WTC11 (cell line): Measurements from ENCODE around the gene WDR31. TPM values are rescaled to one million over a fixed set of nuclear protein-coding genes. Genes with fewer than 3 reads are reported as not detected.
"Not testable (repeated sequence)": the region's sequence is repeated elsewhere in the genome, so short reads cannot be mapped to it uniquely, and the experiment has no call there.

Experiments
- ATAC-seq: fragments of 200-7000 bp; cut with Tn5 transposase; 2 replicates; pipeline ENCODE4 v1.10.0; 2021; ENCODE audit warnings: mild to moderate bottlenecking, moderate library complexity
- CTCF ChIA-PET: fragments of 300-600 bp; sonication (Branson Sonifier 250); formaldehyde crosslinking; loops from one replicate; lab custom pipeline; 2021; ENCODE audit warnings: antibody characterized with exemption; lab: Charles Lee
- POLR2A ChIA-PET: fragments of 350-600 bp; sonication (Branson Sonifier 250); formaldehyde crosslinking; loops from one replicate; lab custom pipeline; 2021; ENCODE audit warnings: antibody characterized with exemption; lab: Charles Lee
- DNase-seq: peaks from one replicate; pipeline ENCODE4 v3.0.0; 2021; ENCODE audit warnings: low spot score
- H3K27ac Mint-ChIP-seq: 2 replicates; pipeline ENCODE4 v1.8.0; 2021; ENCODE audit warnings: mixed read lengths
- H3K27me3 Mint-ChIP-seq: 2 replicates; pipeline ENCODE4 v1.8.0; 2021; ENCODE audit warnings: low read depth, mild to moderate bottlenecking, moderate library complexity, mixed read lengths
- H3K36me3 Mint-ChIP-seq: 2 replicates; pipeline ENCODE4 v1.8.0; 2021; ENCODE audit warnings: mixed read lengths
- H3K4me1 Mint-ChIP-seq: 2 replicates; pipeline ENCODE4 v1.8.0; 2022; ENCODE audit warnings: mixed read lengths
- H3K4me3 Mint-ChIP-seq: 2 replicates; pipeline ENCODE4 v1.8.0; 2021; ENCODE audit warnings: mild to moderate bottlenecking, moderate library complexity, mixed read lengths
- H3K9me3 Mint-ChIP-seq: 2 replicates; pipeline ENCODE4 v1.8.0; 2021; ENCODE audit warnings: mixed read lengths
- ELF4 ChIP-seq: sonication (generic); formaldehyde crosslinking; IDR thresholded peaks from 2 replicates; pipeline ENCODE4 v1.8.1; 2022; ENCODE audit warnings: low read depth, mild to moderate bottlenecking, moderate library complexity, missing genetic modification reagents
- ESRRA ChIP-seq: sonication (generic); formaldehyde crosslinking; IDR thresholded peaks from 2 replicates; pipeline ENCODE4 v1.8.1; 2022; ENCODE audit warnings: mild to moderate bottlenecking, missing genetic modification reagents, borderline replicate concordance
- GTF2I ChIP-seq: fragments of 250-450 bp; sonication (Bioruptor Pico); conservative IDR thresholded peaks from 2 replicates; pipeline ENCODE4 v1.4.0; 2021; ENCODE audit warnings: mild to moderate bottlenecking
- HMGA2 ChIP-seq: fragments of 250-450 bp; sonication (Bioruptor Pico); IDR thresholded peaks from 2 replicates; pipeline ENCODE4 v1.4.0; 2021; ENCODE audit warnings: mild to moderate bottlenecking, moderate library complexity
- KAT7 ChIP-seq: sonication (generic); formaldehyde crosslinking; IDR thresholded peaks from 2 replicates; pipeline ENCODE4 v1.8.1; 2023; ENCODE audit warnings: missing genetic modification reagents, mild to moderate bottlenecking, borderline replicate concordance
- NFYB ChIP-seq: sonication (generic); formaldehyde crosslinking; conservative IDR thresholded peaks from 2 replicates; pipeline ENCODE4 v1.8.0; 2022; ENCODE audit warnings: low read depth, missing genetic modification reagents
- NR1H2 ChIP-seq: sonication (generic); formaldehyde crosslinking; IDR thresholded peaks from 2 replicates; pipeline ENCODE4 v1.9.0; 2021; ENCODE audit warnings: mild to moderate bottlenecking, moderate library complexity, missing genetic modification reagents
- NR3C1 ChIP-seq: sonication (generic); formaldehyde crosslinking; conservative IDR thresholded peaks from 2 replicates; pipeline ENCODE4 v1.8.1; 2023; ENCODE audit warnings: low read depth, mild to moderate bottlenecking, missing genetic modification reagents
- RORB ChIP-seq: fragments of 250-450 bp; sonication (Bioruptor Pico); IDR thresholded peaks from 2 replicates; pipeline ENCODE4 v1.9.0; 2021; ENCODE audit warnings: mild to moderate bottlenecking
- SMAD4 ChIP-seq: sonication (generic); formaldehyde crosslinking; IDR thresholded peaks from 2 replicates; pipeline ENCODE4 v1.8.0; 2022; ENCODE audit warnings: mild to moderate bottlenecking, missing genetic modification reagents
- ZNF121 ChIP-seq: sonication (generic); formaldehyde crosslinking; IDR thresholded peaks from 2 replicates; pipeline ENCODE4 v1.8.0; 2023; ENCODE audit warnings: missing genetic modification reagents
- ZNF317 ChIP-seq: sonication (generic); formaldehyde crosslinking; IDR thresholded peaks from 2 replicates; pipeline ENCODE4 v1.8.1; 2023; ENCODE audit warnings: low read depth, mild to moderate bottlenecking, moderate library complexity, missing genetic modification reagents, borderline replicate concordance
- total RNA-seq: library from RNA; stranded (reverse); gene quantifications from 3 replicates; pipeline ENCODE4 v1.2.3, GENCODE V29; 2021
- TF ChIP-seq, protein P1 (sequence below): sonication (generic); formaldehyde crosslinking; IDR thresholded peaks from 2 replicates; pipeline ENCODE4 v1.8.0; 2022; ENCODE audit warnings: mild to moderate bottlenecking, missing genetic modification reagents
- TF ChIP-seq, protein P2 (sequence below): sonication (generic); formaldehyde crosslinking; IDR thresholded peaks from 2 replicates; pipeline ENCODE4 v1.8.1; 2023; ENCODE audit warnings: mild to moderate bottlenecking, missing genetic modification reagents
- TF ChIP-seq, protein P3 (sequence below): sonication (generic); formaldehyde crosslinking; IDR thresholded peaks from 2 replicates; pipeline ENCODE4 v1.8.1; 2022; ENCODE audit warnings: missing genetic modification reagents, borderline replicate concordance
- TF ChIP-seq, protein P4 (sequence below): sonication (generic); formaldehyde crosslinking; IDR thresholded peaks from 2 replicates; pipeline ENCODE4 v1.8.0; 2022; ENCODE audit warnings: mild to moderate bottlenecking, missing genetic modification reagents

WDR31 gene
- total RNA-seq, 1 experiment from 2014 or later, result 0.37 TPM

DNA sequence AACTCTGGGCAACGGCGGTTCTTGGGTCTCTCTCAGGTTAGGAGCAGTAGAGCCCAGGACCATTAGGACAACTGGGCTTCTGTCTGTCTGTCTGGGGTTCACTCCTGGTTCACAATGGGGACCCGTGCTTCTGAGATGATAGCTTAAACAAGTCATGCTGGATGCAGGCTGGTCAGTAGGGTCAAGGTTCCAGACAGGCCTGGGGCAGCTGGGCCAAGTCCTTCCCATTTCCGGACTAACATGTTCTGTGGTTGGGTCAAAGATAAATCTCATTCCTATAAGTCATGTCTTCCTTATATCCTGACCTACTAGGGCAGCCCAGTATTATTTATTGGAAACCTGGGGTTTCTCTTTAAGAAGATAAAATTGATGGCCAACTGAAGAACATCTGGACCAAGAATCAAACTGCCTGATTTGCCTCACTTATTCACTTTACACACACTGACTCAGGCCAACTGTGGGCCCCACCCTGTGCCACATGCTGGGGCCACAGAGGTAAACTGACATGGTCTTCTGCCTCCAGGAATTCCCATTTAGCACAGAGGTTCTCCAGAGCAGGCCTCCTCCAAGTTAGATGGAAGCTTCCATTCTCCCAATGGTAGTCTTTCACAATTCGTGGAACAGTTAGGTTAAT, 28.4 kb upstream of the WDR31 start:
- no peak overlapping the region for H3K4me3 Mint-ChIP-seq
- H3K27ac Mint-ChIP-seq, result no peak overlapping the region
- ChIA-PET POLR2A (no interaction called here), CTCF (interaction anchor here (0.5 to 1.3 kb wide), 4 partner anchors 13 to 124 kb away, joined by 3 to 4 read pairs (median 4); partner anchors contain the start of genes CDC26 and PRPF4)
- ATAC-seq, result no peak
- peaks cover 4% of the 10 kb centered on the region for H3K4me1 Mint-ChIP-seq
- TF ChIP-seq, protein P1, sequence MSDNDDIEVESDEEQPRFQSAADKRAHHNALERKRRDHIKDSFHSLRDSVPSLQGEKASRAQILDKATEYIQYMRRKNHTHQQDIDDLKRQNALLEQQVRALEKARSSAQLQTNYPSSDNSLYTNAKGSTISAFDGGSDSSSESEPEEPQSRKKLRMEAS (CRISPR knock-in tag), result no peak
- no peak for TF ChIP-seq HMGA2 (CRISPR knock-in tag)
- TF ChIP-seq RORB, result no peak
- no peak for TF ChIP-seq ELF4 (CRISPR knock-in tag)
- no peak for TF ChIP-seq ESRRA
- TF ChIP-seq, protein P2, sequence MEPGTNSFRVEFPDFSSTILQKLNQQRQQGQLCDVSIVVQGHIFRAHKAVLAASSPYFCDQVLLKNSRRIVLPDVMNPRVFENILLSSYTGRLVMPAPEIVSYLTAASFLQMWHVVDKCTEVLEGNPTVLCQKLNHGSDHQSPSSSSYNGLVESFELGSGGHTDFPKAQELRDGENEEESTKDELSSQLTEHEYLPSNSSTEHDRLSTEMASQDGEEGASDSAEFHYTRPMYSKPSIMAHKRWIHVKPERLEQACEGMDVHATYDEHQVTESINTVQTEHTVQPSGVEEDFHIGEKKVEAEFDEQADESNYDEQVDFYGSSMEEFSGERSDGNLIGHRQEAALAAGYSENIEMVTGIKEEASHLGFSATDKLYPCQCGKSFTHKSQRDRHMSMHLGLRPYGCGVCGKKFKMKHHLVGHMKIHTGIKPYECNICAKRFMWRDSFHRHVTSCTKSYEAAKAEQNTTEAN (CRISPR knock-in tag), result no peak
- TF ChIP-seq, protein P3, sequence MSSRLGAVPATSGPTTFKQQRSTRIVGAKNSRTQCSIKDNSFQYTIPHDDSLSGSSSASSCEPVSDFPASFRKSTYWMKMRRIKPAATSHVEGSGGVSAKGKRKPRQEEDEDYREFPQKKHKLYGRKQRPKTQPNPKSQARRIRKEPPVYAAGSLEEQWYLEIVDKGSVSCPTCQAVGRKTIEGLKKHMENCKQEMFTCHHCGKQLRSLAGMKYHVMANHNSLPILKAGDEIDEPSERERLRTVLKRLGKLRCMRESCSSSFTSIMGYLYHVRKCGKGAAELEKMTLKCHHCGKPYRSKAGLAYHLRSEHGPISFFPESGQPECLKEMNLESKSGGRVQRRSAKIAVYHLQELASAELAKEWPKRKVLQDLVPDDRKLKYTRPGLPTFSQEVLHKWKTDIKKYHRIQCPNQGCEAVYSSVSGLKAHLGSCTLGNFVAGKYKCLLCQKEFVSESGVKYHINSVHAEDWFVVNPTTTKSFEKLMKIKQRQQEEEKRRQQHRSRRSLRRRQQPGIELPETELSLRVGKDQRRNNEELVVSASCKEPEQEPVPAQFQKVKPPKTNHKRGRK (CRISPR knock-in tag), result no peak
- TF ChIP-seq NR1H2 (CRISPR knock-in tag), result no peak
- no peak for TF ChIP-seq NR3C1 (CRISPR knock-in tag)
- TF ChIP-seq ZNF317 (CRISPR knock-in tag), result no peak
- TF ChIP-seq KAT7 (CRISPR knock-in tag), result no peak
- no peak for TF ChIP-seq SMAD4 (CRISPR knock-in tag)
- no peak for TF ChIP-seq GTF2I (CRISPR knock-in tag)
- TF ChIP-seq ZNF121 (CRISPR knock-in tag), result no peak
- TF ChIP-seq, all 79 proteins: peak for 0
- H3K36me3 Mint-ChIP-seq, result peaks cover 6% of the 10 kb centered on the region
- H3K27me3 Mint-ChIP-seq, result no peaks in the 10 kb centered on the region
- DNase-seq, result no peak
- H3K9me3 Mint-ChIP-seq, result no peaks in the 10 kb centered on the region

DNA sequence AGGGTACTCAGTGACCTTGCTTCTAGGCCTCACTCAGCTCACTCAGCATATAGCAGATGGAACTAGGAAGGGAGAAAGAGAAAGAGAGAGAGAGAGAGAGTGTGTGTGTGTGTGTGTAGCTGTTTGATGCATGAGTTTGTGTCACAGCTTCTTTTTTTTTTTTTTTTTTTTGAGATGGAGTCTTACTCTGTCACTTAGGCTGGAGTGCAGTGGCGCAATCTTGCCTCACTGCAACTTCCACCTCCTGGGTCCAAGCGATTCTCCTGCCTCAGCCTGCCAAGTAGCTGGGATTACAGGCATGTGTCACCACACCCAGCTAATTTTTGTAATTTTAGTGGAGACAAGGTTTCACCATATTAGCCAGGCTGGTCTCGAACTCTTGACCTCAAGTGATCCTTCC, 25.6 kb upstream of the WDR31 start:
- H3K27ac Mint-ChIP-seq, H3K9me3 Mint-ChIP-seq, DNase-seq, H3K4me3 Mint-ChIP-seq, H3K4me1 Mint-ChIP-seq, H3K27me3 Mint-ChIP-seq, H3K36me3 Mint-ChIP-seq, POLR2A ChIA-PET, ATAC-seq: not testable (repeated sequence)
- CTCF ChIA-PET, result interaction anchor here (1.4 kb wide), 1 partner anchor 226 kb away, joined by 3 read pairs; no protein-coding TSS in a partner anchor

DNA sequence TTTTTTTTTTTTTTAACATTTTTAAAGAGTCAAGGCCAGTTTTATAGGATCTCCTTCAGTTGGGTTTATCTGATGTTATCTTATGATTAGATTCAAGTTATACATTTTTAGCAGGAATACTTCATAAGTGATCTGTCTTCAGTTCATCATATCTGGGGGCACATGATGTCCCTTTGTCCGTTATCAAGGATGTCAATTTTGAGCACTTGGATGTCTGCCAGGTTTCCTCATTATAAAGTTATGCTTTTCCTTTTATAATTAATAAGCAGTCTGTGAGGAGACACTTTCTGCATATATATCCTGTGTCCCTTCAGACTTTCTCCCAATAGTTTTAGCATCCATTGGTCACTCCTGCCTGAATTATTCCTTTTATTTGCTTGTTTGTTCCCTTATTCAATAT, 24.9 kb upstream of the WDR31 start:
- peaks cover 12% of the 10 kb centered on the region for H3K4me1 Mint-ChIP-seq
- ChIA-PET POLR2A (no interaction called here), CTCF (interaction anchor here (0.6 to 2.0 kb wide), 4 partner anchors 16 to 226 kb away, joined by 3 to 5 read pairs (median 3); partner anchors contain the start of gene BSPRY)
- H3K27ac Mint-ChIP-seq, result no peak overlapping the region
- H3K4me3 Mint-ChIP-seq, result no peak overlapping the region
- ATAC-seq, result no peak
- no peak for DNase-seq
- peaks cover 2% of the 10 kb centered on the region; the same call in 1 of the 2 replicates for H3K36me3 Mint-ChIP-seq
- TF ChIP-seq NFYB (CRISPR knock-in tag), result no peak
- TF ChIP-seq, protein P4, sequence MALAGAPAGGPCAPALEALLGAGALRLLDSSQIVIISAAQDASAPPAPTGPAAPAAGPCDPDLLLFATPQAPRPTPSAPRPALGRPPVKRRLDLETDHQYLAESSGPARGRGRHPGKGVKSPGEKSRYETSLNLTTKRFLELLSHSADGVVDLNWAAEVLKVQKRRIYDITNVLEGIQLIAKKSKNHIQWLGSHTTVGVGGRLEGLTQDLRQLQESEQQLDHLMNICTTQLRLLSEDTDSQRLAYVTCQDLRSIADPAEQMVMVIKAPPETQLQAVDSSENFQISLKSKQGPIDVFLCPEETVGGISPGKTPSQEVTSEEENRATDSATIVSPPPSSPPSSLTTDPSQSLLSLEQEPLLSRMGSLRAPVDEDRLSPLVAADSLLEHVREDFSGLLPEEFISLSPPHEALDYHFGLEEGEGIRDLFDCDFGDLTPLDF, result no peak
- H3K9me3 Mint-ChIP-seq, result no peaks in the 10 kb centered on the region
- H3K27me3 Mint-ChIP-seq, result no peaks in the 10 kb centered on the region
